Caco-2 (cell line): ENCODE data around the gene GART. TPM values are rescaled to one million over a fixed set of nuclear protein-coding genes. Genes with fewer than 3 reads are reported as not detected.
A peak's percentile ranks its signal among the peaks of the same experiment; 100 is the strongest.

ENCODE experiments used
- BruUV-seq: library from RNA; stranded (reverse); fragments of 400-500 nt; replicated peaks from 2 replicates; lab custom pipeline; 2021; lab: Mats Ljungman, UMichigan
- CTCF ChIA-PET: fragments of 300-600 bp; sonication (Branson Sonifier 250); formaldehyde crosslinking; loops from one replicate; lab custom pipeline; 2022; ENCODE audit warnings: antibody characterized with exemption; lab: Charles Lee
- POLR2A ChIA-PET: fragments of 300-600 bp; sonication (Branson Sonifier 250); formaldehyde crosslinking; loops from one replicate; lab custom pipeline; 2022; ENCODE audit warnings: antibody characterized with exemption; lab: Charles Lee
- DNase-seq, 2 experiments: peaks; one replicate each; pipeline versions ENCODE4 v3.0.0 to v3.0.0-alpha.2; 2020 to 2022
- H3K27me3 ChIP-seq: replicated peaks from 2 replicates; pipeline ENCODE4 v1.6.0; 2011; ENCODE audit warnings: low read length; ENCODE audit not compliant: control insufficient read depth, insufficient read depth
- H3K36me3 ChIP-seq: 2 replicates; pipeline ENCODE4 v1.5.1; 2011; ENCODE audit warnings: low read length; ENCODE audit not compliant: control insufficient read depth, insufficient read depth
- H3K4me1 ChIP-seq: fragments of 250-450 bp; sonication (Bioruptor Pico); 2 replicates; pipeline ENCODE4 v1.5.1; 2020; ENCODE audit warnings: mild to moderate bottlenecking
- H3K4me3 ChIP-seq: 2 replicates; pipeline ENCODE4 v1.5.1; 2011; ENCODE audit warnings: low read depth, mild to moderate bottlenecking, control low read depth, low read length
- H3K9me3 ChIP-seq: fragments of 250-450 bp; sonication (Bioruptor Pico); 2 replicates; pipeline ENCODE4 v1.5.1; 2020; ENCODE audit warnings: mild to moderate bottlenecking, moderate library complexity
- H3K27ac Mint-ChIP-seq: one replicate; pipeline ENCODE4 v1.8.0; 2022; ENCODE audit warnings: mixed read lengths; ENCODE audit not compliant: unreplicated experiment
- H3K27me3 Mint-ChIP-seq: one replicate; pipeline ENCODE4 v1.8.0; 2022; ENCODE audit warnings: mixed read lengths; ENCODE audit not compliant: insufficient read depth, unreplicated experiment
- H3K36me3 Mint-ChIP-seq: one replicate; pipeline ENCODE4 v1.8.0; 2022; ENCODE audit warnings: mild to moderate bottlenecking, mixed read lengths; ENCODE audit not compliant: insufficient read depth, unreplicated experiment
- H3K4me1 Mint-ChIP-seq: one replicate; pipeline ENCODE4 v1.8.0; 2022; ENCODE audit warnings: low read depth, mixed read lengths; ENCODE audit not compliant: unreplicated experiment
- H3K4me3 Mint-ChIP-seq: one replicate; pipeline ENCODE4 v1.8.0; 2022; ENCODE audit warnings: mild to moderate bottlenecking, moderate library complexity, mixed read lengths; ENCODE audit not compliant: unreplicated experiment
- H3K9me3 Mint-ChIP-seq: one replicate; pipeline ENCODE4 v1.8.0; 2022; ENCODE audit warnings: mixed read lengths; ENCODE audit not compliant: unreplicated experiment
- CTCF ChIP-seq, 2 experiments: fragments of 200-600 bp in 1 of 2; IDR thresholded peaks; 1 replicate in 1 of 2; 2 replicates in 1 of 2; pipeline versions ENCODE4 v1.5.1 to v1.8.0; 2011 to 2022; ENCODE audit warnings: antibody characterized with exemption in 1 of 2, control low read depth in 1 of 2, inconsistent platforms in 1 of 2, low read depth in 1 of 2, low read length in 1 of 2, mild to moderate bottlenecking in 1 of 2, moderate library complexity in 1 of 2; ENCODE audit not compliant: insufficient read depth in 1 of 2, severe bottlenecking in 1 of 2, unreplicated experiment in 1 of 2
- intact Hi-C: fragments of 100-400 bp; cut with micrococcal nuclease; formaldehyde crosslinking; loops from one replicate; pipeline ENCODE4 v1.10.0; 2022; ENCODE audit not compliant: unreplicated experiment
- total RNA-seq: library from RNA; stranded (reverse); gene quantifications from 2 replicates; pipeline ENCODE4 v1.2.3, GENCODE V29; 2022

GART gene
- total RNA-seq, 1 experiment from 2014 or later: 134 TPM

- H3K36me3 ChIP-seq: peaks cover 5% of the 10 kb centered on the region
- no peak overlapping the region for H3K4me3 Mint-ChIP-seq
- no peak for TF ChIP-seq CTCF (IDR thresholded peaks at IDR 0.05; ENCODE audit: insufficient read depth in 1 of 2, low read depth in 1 of 2, low read length in 1 of 2, severe bottlenecking in 1 of 2, unreplicated experiment in 1 of 2)
- H3K4me1 ChIP-seq: peaks cover 12% of the 10 kb centered on the region
- H3K27ac Mint-ChIP-seq: no peak overlapping the region
- no peaks in the 10 kb centered on the region for H3K27me3 Mint-ChIP-seq
- no peaks in the 10 kb centered on the region for H3K27me3 ChIP-seq
- no peak overlapping the region for H3K4me3 ChIP-seq
- BruUV-seq: no TSS peak
- intact Hi-C loops: no loop called here
- CTCF ChIA-PET: no interaction called here
- H3K36me3 Mint-ChIP-seq: peaks cover 80% of the 10 kb centered on the region
- peaks cover 10% of the 10 kb centered on the region for H3K9me3 Mint-ChIP-seq
- H3K9me3 ChIP-seq: no peaks in the 10 kb centered on the region
- POLR2A ChIA-PET: no interaction called here
- DNase-seq: no peak
- no peaks in the 10 kb centered on the region for H3K4me1 Mint-ChIP-seq
These were observed 4.2 kb upstream of the GART start for GRCh38 chr21:33546086-33546485.

GRCh38 chr21:33544451-33545195, 2.7 kb upstream of the GART start:
- intact Hi-C loops: loop anchor here (5.0 kb wide), 1 partner anchor 63 kb away; no protein-coding TSS in a partner anchor
- Mint-ChIP-seq H3K27ac (peak overlapping the region; percentile 98), H3K9me3 (peaks cover 8% of the 10 kb centered on the region), H3K4me3 (peak overlapping the region; percentile 82), H3K27me3 (no peaks in the 10 kb centered on the region), H3K36me3 (peaks cover 72% of the 10 kb centered on the region), H3K4me1 (peaks cover 9% of the 10 kb centered on the region)
- Histone ChIP-seq H3K9me3 (no peaks in the 10 kb centered on the region), H3K27me3 (no peaks in the 10 kb centered on the region), H3K4me1 (peaks cover 19% of the 10 kb centered on the region), H3K4me3 (peak overlapping the region; percentile 74), H3K36me3 (no peaks in the 10 kb centered on the region; the same call in 1 of the 2 replicates)
- CTCF ChIA-PET: no interaction called here
- no TSS peak for BruUV-seq
- POLR2A ChIA-PET: interaction anchor here (0.9 to 1.1 kb wide), 2 partner anchors 44 to 53 kb away, joined by 3 read pairs; partner anchors contain the start of gene DNAJC28
- TF ChIP-seq CTCF (IDR thresholded peaks at IDR 0.05; ENCODE audit: insufficient read depth in 1 of 2, low read depth in 1 of 2, low read length in 1 of 2, severe bottlenecking in 1 of 2, unreplicated experiment in 1 of 2): no peak
- no peak for DNase-seq

- peaks cover 9% of the 10 kb centered on the region for H3K4me1 Mint-ChIP-seq
- peak in 1 of 2 experiments; percentile 79 for DNase-seq
- peaks cover 71% of the 10 kb centered on the region for H3K36me3 Mint-ChIP-seq
- H3K9me3 ChIP-seq: no peaks in the 10 kb centered on the region
- ChIA-PET POLR2A (interaction anchor here (0.5 to 1.0 kb wide), 8 partner anchors 45 to 1265 kb away, joined by 3 to 13 read pairs (median 6); partner anchors contain the start of genes DONSON and TMEM50B), CTCF (interaction anchor here (0.5 to 1.0 kb wide), 4 partner anchors 29 to 803 kb away, joined by 3 to 7 read pairs (median 4); partner anchors contain the start of gene TMEM50B)
- peaks cover 19% of the 10 kb centered on the region for H3K4me1 ChIP-seq
- H3K36me3 ChIP-seq: no peaks in the 10 kb centered on the region; the same call in 1 of the 2 replicates
- H3K4me3 Mint-ChIP-seq: peak overlapping the region; percentile 82
- H3K4me3 ChIP-seq: peak overlapping the region; percentile 74
- H3K27ac Mint-ChIP-seq: peak overlapping the region; percentile 98
- TF ChIP-seq CTCF (IDR thresholded peaks at IDR 0.05; ENCODE audit: insufficient read depth in 1 of 2, low read depth in 1 of 2, low read length in 1 of 2, severe bottlenecking in 1 of 2, unreplicated experiment in 1 of 2): no peak
- intact Hi-C loops: loop anchor here (5.0 kb wide), 1 partner anchor 64 kb away; no protein-coding TSS in a partner anchor
- H3K9me3 Mint-ChIP-seq: no peaks in the 10 kb centered on the region
- H3K27me3 Mint-ChIP-seq: no peaks in the 10 kb centered on the region
- H3K27me3 ChIP-seq: no peaks in the 10 kb centered on the region
- no TSS peak for BruUV-seq
These were observed 1.7 kb upstream of the GART start for GRCh38 chr21:33543505-33544129.
